ENCODE results near the gene SLC35A3.
"Not testable (repeated sequence)": the region's sequence is repeated elsewhere in the genome, so short reads cannot be mapped to it uniquely, and the experiment has no call there.

The SLC35A3 gene

DNA sequence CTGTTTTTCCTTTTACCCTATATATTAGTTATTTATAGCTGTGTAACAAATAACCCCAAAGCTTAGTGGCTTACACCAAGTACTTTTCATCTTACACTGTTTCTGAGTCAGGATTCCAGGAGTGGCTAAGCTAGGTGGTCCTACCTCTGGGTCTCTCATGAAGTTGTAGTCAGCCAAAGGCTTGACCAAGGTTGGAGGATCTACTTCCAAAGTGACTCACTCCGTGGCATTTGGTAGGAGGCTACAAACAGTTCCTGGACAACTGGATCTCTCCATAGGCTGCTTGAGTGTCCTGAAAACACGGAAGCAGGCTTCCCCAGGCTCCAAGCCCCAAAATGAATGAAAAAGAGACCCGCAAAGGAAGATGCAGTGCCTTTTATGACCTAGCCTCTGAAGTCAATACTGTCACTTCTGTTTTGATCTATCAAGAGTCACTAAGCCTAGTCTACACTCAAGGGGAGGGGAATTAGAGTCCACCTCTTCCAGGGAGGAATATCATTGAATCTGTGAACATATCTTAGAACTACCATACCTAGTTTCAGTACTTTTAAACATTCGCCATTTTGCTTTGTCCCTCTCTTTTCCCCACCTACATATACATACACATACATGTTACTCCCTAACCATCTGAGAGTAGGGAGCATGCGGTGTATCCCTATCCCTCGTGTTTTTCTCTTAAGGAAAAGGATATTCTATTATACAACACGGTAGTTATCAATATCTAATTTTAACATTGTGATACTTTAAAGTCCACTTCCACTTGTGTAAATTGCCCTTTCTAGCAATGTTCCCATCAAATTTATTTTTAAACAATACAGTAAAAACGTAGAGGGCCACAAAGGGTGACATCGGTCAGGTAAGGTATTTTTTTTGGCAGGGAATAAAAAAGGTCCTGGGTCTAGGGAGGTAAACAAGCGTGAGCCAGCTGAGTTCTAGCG lies 67.2 kb downstream of the SLC35A3 start:
- DNase-seq: no peak

DNA sequence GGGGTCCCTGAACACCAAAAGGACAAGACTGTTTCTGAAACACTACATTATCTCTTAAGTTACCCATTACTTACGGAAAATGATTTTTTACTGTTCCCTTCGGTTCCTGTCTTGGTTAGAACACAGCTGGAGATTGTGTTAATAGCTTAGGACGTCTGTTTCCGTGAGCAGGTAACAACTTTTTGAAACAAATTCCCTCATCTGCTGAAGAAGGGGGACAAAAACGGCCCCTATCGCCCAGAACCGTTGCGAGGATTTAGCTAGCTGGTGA lies 67.8 kb downstream of the SLC35A3 start:
- DNase-seq: no peak

DNA sequence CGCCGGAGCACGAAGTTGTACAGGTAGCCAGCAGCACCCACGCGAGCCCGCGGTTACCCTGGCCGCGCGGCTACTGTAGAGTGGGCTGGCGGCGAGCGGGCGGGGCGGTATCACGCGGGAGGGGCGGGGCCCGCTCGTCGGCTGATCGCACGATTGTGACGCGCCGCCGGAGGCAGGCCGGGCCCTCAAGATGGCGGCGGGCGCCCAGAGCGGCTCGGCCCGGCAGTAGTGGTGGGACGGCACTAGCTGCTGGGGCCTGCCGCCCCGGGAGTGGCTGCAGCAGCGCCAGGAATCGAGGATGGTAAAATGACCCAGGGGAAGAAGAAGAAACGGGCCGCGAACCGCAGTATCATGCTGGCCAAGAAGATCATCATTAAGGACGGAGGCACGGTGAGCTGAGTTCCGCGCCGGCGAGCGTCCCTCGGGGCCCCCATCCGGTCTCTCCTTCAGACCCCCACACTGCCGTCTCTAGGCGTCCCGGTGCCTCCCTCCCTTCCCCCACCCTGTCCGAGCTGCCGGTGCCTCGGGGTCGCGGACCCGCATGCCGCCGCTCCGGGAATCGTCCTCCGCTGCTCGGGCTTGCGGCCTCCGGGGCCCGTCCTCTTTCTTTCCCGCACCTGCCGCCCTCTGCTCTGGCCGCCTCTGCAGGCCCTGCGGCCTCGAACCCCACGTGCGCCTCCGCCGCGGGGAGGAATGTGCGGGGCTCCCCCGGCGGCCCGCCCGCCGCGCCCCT lies 68.3 kb downstream of the SLC35A3 start:
- peak; percentile 89 for DNase-seq

- peak; percentile 84 for DNase-seq
Measured at GRCh38 chr1:100038660-100039287, 69.0 kb downstream of the SLC35A3 start.

- no peak for DNase-seq
Measured at GRCh38 chr1:100039591-100039990, 69.8 kb downstream of the SLC35A3 start.

DNA sequence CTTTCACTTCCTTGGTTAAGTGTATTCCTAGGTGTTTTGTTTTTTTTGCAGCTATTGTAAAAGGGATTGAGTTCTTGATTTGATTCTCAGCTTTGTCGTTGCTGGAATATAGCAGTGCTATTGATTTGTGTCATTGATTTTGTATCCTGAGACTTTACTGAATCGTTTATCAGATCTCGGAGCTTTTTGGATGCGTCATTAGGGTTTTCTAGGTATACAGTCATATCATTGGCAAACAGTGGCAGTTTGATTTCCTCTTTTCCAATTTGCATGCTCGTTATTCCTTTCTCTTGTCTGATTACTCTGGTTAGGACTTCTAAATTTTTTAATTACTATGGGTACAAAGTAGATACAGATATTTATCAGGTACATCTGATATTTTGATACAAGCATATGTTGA lies 75.4 kb downstream of the SLC35A3 start:
- no peak for DNase-seq

- DNase-seq: not testable (repeated sequence)
Measured at GRCh38 chr1:100047235-100047708, 77.5 kb downstream of the SLC35A3 start.

DNA sequence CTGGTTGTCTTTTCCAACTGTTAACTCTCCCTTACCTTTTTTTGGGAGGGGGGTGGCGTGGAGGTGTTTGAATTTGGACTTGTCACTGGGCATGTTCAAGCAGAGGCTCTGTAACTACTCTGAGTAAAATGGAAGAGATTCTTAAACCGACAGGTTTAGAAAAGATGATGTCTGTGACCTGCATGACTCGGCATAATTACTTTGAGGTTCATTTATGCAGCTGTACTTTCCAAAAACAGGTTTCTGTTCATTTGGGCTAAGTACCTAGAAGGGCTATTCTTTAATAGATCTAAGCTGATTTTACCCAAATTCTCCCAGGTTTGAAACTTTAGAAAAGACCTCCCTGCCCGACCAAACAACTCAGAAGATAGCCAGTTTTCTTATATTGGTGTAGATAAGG lies 80.3 kb downstream of the SLC35A3 start:
- no peak for DNase-seq

DNA sequence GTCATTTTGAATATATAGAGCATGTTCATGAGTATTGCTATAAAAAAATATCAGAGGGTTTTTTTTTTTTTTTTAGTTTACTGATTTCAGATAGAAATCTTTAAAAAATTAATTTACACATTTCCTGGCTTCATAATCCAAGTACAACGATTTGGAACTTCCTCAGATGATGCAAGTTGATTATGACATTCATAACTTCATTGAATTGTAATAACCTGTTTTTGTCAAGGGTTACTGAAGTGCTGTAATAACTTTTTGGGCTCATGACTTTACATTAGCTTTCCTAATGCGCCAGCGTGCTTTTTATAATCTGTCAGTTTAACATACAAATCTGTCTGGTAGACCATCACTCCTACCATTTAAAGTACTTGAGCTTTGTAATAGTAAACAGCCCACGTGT lies 81.6 kb downstream of the SLC35A3 start:
- DNase-seq: no peak

GRCh38 chr1:100051893-100052292 lies 82.1 kb downstream of the SLC35A3 start:
- no peak for DNase-seq

- DNase-seq: no peak
Measured at GRCh38 chr1:100053119-100053518, 83.3 kb downstream of the SLC35A3 start.

DNA sequence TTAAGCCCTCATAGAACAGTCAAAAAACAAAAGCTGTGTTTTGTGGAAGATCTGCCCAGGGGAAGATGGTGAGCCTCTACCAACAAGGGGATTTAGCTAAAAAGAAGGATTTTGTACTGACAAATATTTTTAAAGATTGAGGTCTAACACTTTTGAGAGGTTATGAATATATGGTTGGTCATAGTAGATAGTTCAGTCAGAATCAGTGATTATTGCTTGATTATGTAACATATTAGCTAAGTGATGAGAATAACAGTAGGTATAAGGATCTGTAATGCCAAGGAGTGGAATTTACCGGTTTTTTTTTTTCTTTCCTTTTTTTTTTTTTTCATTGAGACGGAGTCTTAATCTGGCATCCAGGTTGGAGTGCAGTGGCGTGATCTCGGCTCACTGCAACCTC lies 83.9 kb downstream of the SLC35A3 start:
- DNase-seq: no peak

DNA sequence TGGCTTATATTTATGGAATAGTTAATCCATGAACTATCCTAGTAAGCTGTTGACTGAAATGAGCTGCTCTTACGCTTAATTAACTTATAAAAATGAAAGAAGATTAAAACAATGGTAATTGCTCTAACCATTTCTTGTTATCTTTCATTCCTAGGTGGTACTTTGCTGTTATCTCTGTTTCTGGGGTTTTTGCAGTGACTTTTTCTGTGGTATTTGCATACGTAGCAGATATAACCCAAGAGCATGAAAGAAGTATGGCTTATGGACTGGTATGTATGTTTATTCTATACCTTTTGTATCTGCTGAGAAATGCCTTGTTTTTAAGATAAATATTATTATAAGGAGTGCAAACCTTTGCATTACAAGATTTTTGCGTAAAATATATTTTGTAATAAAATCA lies 91.9 kb downstream of the SLC35A3 start:
- no peak for DNase-seq

GRCh38 chr1:100065183-100065968 lies 95.6 kb downstream of the SLC35A3 start:
- no peak for DNase-seq

DNA sequence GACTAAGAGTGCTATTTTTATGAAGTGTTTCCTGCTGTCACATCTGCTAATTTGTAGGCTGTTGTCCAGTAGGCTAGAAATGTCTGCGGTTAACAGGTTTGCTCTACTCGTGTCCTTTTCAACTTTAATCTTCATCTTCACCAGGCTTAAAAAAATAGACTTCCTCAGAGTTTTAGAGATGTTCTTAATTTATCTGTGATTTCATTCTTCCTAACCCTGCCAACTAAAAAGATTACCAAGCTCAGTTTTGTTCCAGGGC lies 96.1 kb downstream of the SLC35A3 start:
- DNase-seq: no peak

- DNase-seq: no peak
Measured at GRCh38 chr1:100070201-100070939, 100.6 kb downstream of the SLC35A3 start.

DNA sequence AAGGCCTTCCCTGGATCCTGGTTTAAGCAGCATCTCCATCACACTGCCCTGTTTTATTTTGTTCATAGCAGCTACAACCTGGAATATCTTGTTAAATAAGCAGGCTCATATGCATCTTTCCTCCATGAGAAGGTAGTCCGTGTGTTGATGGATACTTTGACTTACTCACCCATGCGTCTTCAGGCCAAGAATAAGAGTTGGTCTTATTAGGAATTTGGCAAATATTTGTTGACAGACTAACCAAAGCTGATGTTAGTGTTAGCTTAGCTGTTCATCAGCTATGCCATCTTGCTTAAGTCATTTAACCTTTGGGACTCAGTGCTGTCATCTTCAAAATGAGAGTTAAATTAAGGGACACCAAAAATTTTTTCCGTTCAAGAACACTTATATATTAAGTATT lies 103.7 kb downstream of the SLC35A3 start:
- DNase-seq: no peak

DNA sequence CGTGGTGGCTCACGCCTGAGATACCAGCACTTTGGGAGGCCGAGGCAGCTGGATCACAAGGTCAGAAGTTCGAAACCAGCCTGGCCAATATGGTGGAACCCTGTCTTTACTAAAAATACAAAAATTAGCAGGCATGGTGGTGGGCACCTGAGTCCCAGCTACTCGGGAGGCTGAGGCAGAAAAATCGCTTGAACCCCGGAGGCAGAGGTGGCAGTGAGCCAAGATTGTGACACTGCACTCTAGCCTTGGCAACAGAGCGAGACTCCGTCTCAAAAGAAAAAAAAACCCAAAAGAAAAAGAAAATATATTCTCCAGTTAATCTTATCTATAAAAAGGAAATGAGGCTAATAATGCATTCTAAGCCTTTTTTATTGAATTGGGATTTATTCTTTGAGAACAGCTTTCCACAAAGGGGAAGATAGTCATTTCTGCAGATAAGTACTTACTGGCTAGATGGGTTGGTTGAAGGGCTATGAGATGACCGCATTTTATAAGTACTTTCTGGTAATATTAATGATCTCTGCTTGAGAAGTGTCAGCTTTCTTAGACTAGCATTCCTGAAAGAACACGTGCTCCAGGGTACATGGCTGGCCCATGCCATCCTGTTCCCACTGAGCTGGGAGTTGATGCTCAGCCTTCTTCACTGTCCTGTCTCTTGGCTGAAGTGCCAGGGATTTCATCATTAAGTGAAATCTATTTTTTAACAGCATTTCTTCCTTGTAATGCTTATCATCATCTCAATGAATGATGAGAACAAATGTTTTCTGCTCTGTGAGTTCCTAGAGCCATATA lies 105.0 kb downstream of the SLC35A3 start:
- no peak for DNase-seq

DNA sequence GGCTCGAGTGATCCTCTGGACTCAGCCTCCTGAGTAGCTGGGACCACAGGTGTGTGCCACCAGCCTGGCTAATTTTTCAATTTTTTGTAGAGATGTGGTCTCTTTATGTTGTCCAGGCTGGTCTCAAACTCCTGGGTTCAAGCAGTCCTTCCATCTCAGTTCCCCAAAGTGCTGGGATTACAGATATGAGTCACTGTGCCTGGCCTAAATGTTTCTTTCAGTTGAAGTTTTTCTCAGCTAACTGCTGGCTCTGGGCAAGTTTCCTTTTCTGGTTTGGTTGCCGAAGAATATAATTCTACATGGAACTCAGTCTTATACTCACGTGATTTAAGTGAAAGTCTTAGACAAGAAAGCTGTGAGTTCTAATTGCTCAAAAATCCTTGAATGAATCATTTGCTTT lies 106.0 kb downstream of the SLC35A3 start:
- no peak for DNase-seq

- DNase-seq: no peak
Measured at GRCh38 chr1:100076319-100076718, 106.5 kb downstream of the SLC35A3 start.

- no peak for DNase-seq
Measured at GRCh38 chr1:100076744-100077143, 106.9 kb downstream of the SLC35A3 start.

- no peak for DNase-seq
Measured at GRCh38 chr1:100077531-100077930, 107.7 kb downstream of the SLC35A3 start.
